Rectal smooth muscle tissue (tissue), 1 donor: ENCODE results near the gene DPP7.

ENCODE experiments used
- H3K27ac ChIP-seq: one replicate; pipeline ENCODE4 v1.7.0; 2013; ENCODE audit warnings: low read depth, low read length, inconsistent platforms
- H3K27me3 ChIP-seq: one replicate; pipeline ENCODE4 v1.7.0; 2013; ENCODE audit warnings: low read length; ENCODE audit not compliant: control insufficient read depth, insufficient read depth
- H3K36me3 ChIP-seq: one replicate; pipeline ENCODE4 v1.7.0; 2013; ENCODE audit warnings: low read length; ENCODE audit not compliant: control insufficient read depth, insufficient read depth
- H3K4me1 ChIP-seq: one replicate; pipeline ENCODE4 v1.7.0; 2013; ENCODE audit warnings: low read length; ENCODE audit not compliant: control insufficient read depth, insufficient read depth
- H3K4me3 ChIP-seq: one replicate; pipeline ENCODE4 v1.7.0; 2013; ENCODE audit warnings: low read length
- H3K9ac ChIP-seq: one replicate; pipeline ENCODE4 v1.7.0; 2013; ENCODE audit warnings: low read length

DPP7 gene

DNA sequence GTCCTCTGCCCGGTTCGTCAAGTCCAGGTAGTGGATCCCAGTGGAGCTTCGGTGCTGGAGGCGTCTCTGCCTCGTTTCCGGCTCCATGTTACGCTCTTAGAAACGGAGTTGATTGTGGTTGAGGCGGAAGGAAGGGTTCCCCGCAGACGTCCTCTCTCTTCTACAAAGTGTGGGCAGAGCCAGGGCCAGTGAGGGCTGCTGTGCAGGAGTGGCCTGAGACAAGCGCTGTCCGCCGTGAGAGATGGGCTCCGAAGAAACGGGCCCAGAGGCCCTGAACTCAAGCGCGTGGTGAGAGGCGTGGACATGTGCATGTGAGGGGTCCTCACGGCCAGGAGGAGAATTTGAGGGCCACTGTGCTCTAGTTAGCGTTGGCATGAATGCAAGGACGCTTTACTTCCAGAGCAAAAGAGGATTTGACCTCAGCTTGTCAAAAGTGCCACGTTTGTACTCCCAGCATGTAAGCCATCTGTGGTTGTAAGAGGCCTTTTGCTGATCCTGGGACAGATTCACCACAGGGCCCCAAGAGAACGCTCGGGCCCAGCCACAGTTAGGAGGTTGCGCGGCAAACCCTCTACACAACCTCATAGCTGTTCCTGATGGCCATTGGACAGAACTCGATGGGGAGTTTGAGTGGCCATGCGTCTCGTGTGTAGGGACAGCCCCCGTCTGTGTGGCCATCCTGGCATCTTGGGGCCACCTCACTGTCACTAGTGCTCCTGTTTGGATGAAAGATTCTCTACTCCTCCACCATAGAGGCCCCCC is 17.6 kb downstream of the DPP7 start:
- no peak overlapping the region for H3K27ac ChIP-seq
- H3K36me3 ChIP-seq, result peaks cover 37% of the 10 kb centered on the region
- H3K4me1 ChIP-seq, result no peaks in the 10 kb centered on the region
- no peak overlapping the region for H3K9ac ChIP-seq
- no peak overlapping the region for H3K4me3 ChIP-seq
- H3K27me3 ChIP-seq, result no peaks in the 10 kb centered on the region

DNA sequence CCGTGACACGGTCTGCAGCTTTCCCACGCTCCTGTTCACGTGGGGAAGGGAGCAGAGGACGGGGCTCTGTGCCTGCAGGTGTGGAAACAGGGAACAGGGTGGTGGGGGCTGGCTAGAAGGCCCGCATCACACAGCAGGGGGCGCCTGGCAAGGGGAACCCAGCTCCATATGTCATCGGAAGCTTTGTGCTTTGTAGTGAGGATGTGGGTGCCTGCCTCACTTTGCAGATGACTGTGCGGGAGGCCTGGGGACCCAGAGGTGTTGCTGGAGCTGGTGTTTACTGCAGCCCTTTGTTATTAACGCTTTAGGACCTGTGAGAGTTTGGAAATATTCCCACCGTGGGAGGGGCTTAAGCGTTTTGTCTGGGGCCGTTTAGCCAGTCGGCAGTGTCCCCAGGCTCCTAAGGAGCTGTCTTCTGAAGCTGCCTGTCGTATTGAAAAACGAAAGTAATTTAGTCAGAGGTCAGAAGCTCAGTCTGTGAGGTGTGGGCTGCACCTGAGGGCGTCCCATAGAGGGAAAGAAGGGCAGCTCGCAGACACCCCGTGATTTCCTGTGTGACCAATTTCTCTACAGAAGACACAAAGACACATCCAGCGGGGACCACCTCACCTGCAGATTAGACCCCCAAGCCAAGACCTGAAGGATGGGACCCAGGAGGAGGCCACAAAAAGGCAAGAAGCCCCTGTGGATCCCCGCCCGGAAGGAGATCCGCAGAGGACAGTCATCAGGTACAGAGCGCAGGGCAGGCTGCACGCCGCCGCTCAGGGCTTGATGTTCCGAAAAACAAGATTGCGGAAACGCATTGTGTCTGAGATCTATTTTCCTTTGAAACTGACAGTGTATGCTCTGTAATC is 18.6 kb downstream of the DPP7 start:
- no peaks in the 10 kb centered on the region for H3K4me1 ChIP-seq
- no peaks in the 10 kb centered on the region for H3K27me3 ChIP-seq
- H3K4me3 ChIP-seq, result no peak overlapping the region
- H3K36me3 ChIP-seq, result peaks cover 27% of the 10 kb centered on the region
- no peak overlapping the region for H3K9ac ChIP-seq
- H3K27ac ChIP-seq, result no peak overlapping the region

DNA sequence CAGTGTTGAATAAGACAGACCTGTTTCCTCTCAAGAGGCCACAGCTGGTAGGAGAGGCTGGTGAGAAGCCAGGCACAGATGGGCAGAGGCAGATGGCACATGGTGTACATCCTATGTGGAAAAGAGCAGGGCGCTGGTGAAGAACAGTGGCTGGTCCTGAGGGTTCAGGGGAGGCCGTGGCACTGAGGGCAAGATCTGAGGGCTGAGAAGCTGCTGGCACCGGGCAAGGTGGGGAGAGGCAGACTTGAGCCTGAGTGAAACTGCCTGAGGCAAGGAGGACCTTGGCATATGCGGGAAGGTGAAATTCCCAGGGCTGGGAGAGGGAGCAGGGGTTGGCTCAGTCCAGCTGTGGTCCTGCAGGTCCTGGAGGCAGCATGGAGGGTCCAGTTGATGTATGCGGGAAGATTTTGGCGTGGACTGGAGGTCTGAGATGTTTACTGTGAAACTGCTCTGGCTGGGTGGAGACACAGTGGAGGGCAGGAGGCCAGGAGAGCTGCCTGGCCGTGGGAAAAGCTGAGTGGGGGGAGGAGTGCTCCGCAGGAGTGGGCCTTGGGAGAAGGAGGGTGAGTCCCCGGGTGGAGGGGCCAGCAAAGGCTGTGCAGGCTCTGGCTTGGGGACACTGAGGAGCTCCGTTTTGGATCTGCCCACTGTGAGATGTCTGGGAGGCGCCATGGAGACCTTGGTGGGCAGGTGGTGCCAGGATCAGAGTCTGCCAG is 25.1 kb downstream of the DPP7 start:
- H3K4me1 ChIP-seq, result peaks cover 4% of the 10 kb centered on the region
- no peak overlapping the region for H3K27ac ChIP-seq
- H3K9ac ChIP-seq, result no peak overlapping the region
- H3K27me3 ChIP-seq, result no peaks in the 10 kb centered on the region
- H3K36me3 ChIP-seq, result peaks cover 6% of the 10 kb centered on the region
- H3K4me3 ChIP-seq, result no peak overlapping the region

DNA sequence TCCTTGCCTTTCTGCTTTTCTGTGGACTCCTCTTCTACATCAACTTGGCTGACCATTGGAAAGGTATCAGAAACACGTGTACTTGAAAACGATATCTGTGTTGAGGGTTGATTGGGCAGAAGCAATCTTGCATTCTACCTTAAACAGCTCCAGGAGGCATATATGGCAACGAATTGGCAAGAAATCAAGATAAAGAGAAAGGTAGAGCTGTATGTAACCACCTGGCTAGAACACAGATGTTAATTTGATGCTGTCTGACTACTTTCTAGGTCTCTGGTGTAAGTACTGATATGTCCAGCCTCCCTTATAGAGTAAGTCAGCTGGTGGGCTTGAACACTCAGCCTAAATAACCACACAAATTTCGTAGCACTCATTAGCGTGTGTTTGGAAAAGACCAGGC is 26.4 kb downstream of the DPP7 start:
- peaks cover 4% of the 10 kb centered on the region for H3K4me1 ChIP-seq
- H3K4me3 ChIP-seq, result no peak overlapping the region
- no peak overlapping the region for H3K27ac ChIP-seq
- H3K27me3 ChIP-seq, result no peaks in the 10 kb centered on the region
- no peak overlapping the region for H3K9ac ChIP-seq
- peaks cover 4% of the 10 kb centered on the region for H3K36me3 ChIP-seq

DNA sequence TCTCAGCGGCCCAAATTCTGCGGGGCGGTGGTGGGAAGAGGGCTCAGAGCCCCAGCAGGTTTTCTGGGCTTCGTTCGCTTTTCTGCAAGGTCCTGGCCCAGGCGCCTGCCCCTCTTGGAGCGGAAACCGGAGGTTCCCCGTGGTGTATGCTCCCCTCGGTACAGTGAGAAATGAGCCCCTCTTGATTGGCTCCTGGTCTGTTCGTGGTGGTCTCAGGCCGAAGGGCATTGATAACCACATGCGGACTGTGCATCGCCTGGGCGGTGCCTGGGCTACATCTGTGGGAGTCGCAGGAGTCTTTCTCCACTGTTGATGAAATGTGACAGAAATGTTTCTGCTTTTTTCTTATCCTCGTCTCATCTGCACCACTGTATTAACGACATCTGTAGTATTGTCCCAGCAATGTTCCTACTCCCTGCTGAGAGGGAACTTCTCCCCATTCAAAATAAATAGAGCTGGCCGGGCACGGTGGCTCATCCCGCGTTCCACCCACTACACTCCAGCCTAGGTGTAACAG is 27.1 kb downstream of the DPP7 start:
- peak overlapping the region; percentile 91 for H3K27ac ChIP-seq

DNA sequence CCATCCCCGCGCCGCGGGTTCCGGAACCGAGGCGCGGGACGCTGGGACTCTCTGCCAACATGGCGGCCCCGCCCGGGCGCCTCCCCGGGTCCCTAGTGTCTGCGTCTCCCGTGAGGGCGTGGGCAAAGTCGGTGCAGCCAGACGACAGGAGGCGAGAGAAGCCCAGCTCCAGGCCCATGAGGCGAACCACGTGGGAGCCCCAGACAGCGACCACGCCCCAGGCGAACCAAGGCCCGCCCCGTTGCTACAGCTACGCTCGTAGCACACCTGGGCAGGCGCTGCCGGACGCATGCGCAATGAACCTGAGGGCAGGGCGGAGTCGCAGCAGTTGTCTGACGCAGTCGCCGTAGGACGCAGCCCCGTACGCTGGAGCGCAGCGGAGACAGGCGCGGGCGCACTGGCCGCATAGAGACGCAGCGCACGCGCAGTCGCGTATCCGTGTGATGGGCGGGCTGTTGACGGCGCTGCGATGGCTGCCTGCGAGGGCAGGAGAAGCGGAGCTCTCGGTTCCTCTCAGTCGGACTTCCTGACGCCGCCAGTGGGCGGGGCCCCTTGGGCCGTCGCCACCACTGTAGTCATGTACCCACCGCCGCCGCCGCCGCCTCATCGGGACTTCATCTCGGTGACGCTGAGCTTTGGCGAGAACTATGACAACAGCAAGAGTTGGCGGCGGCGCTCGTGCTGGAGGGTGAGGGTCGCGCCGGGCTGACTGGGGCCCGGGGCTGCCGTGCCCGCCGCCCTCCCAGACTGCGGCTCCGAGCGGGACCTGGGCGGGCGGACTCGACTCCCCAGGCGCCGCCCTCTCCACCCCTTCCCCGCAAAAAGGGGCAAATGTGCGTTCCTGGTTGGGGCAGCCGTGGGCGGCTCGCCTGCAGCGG is 27.8 kb downstream of the DPP7 start, which contains the start of gene MAN1B1:
Gene MAN1B1 (plus strand): TSS at position 455 of the 878 bp plus-strand sequence. CDS start 15 bp downstream, at position 470.
- no peaks in the 10 kb centered on the region for H3K36me3 ChIP-seq
- H3K4me1 ChIP-seq, result peaks cover 4% of the 10 kb centered on the region
- no peaks in the 10 kb centered on the region for H3K27me3 ChIP-seq
- peak within 1 kb of the TSS; percentile 91 for H3K27ac ChIP-seq
- H3K4me3 ChIP-seq, result peak within 1 kb of the TSS; percentile 69
- H3K9ac ChIP-seq, result peak within 1 kb of the TSS; percentile 66

More for the DNA sequence above, 27.1 kb downstream of the DPP7 start:
- Histone ChIP-seq H3K36me3 (peaks cover under 1% of the 10 kb centered on the region), H3K4me1 (peaks cover 4% of the 10 kb centered on the region), H3K27me3 (no peaks in the 10 kb centered on the region), H3K4me3 (peak overlapping the region; percentile 69), H3K9ac (peak overlapping the region; percentile 35)

DNA sequence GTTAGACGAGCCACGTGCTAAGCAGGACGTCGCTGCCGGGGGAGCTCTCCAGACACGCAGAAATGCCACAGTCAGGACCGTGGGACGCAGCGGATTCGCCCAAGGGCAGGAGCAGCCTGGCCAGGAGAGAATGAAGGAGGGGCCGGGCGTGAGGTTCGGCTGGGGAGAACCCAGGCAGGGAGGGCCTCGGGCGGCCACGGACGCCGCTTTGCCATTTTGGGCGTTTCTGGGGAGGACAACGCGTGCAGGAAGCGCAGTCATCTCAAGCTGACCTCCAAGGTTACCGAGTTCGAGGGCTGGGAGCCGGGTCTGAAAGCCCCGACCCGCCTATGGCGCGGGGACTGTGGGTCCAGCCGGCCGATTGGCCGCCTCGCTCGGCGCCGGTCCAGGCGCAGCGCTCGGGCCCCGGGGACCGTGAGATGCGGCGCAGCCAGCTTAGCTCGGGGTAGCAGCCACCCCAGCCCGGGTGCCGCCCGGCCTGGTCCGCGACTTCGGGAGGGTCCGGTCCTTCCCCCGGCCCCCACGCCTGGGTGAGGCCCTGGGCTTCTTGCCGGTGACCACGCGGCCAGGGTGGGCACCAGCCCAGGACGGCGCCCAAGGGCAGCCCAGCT is 28.5 kb downstream of the DPP7 start:
- H3K27me3 ChIP-seq, result no peaks in the 10 kb centered on the region
- H3K27ac ChIP-seq, result peak overlapping the region; percentile 91
- H3K36me3 ChIP-seq, result no peaks in the 10 kb centered on the region
- peak overlapping the region; percentile 66 for H3K9ac ChIP-seq
- peak overlapping the region; percentile 69 for H3K4me3 ChIP-seq
- peaks cover 4% of the 10 kb centered on the region for H3K4me1 ChIP-seq

DNA sequence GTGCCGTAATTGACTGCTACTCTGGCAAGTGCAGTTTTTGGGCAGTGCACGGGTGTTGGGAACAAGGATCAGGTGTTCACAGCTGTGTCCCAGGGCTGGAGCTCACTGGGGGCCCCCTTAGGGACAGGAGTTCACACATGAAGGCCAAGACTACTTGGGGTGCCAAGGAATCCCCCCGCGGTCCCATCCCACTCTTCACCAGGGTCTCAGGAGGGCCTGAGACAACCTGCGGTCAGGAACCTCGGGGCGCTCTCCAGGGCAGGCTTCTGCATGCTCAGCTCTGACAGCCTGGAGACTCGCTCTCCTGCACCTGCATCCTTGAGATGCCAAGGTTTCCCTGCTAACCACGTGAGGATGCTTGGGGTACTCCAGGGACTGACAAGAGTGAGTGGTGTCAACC is 30.0 kb downstream of the DPP7 start:
- peaks cover 4% of the 10 kb centered on the region for H3K4me1 ChIP-seq
- no peak overlapping the region for H3K27ac ChIP-seq
- H3K9ac ChIP-seq, result no peak overlapping the region
- H3K36me3 ChIP-seq, result no peaks in the 10 kb centered on the region
- no peaks in the 10 kb centered on the region for H3K27me3 ChIP-seq
- H3K4me3 ChIP-seq, result no peak overlapping the region

DNA sequence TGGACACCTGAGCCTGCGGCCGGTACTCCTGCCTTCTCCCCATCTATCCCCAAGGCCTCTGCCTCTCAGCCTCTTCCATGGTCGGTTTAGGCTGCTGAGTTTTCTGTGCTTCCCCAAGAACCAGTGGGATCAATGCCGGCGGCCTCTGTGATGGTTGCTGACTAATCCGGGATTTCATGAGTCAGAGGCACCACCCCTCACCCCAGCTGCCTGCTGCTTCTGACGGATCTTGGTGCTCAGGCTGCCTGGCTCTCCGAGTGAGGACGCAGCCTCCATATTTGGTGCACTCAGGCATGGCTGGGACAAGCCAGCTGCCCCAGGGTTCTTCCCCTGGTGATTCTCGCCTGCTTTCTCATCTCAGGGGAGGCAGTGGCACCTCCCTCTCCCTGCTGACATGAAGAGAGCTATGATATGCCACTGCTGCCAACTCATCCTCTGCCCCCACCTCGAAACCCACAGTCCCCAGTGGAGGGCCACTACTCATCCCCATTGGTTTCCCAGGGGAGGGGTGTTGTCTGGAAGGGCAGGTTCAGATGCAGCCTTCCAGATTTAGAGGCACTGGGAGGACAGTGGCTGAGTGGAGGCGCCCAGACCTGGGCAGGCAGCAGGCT is 31.0 kb downstream of the DPP7 start:
- H3K36me3 ChIP-seq, result no peaks in the 10 kb centered on the region
- H3K27me3 ChIP-seq, result no peaks in the 10 kb centered on the region
- no peak overlapping the region for H3K27ac ChIP-seq
- H3K9ac ChIP-seq, result no peak overlapping the region
- H3K4me3 ChIP-seq, result no peak overlapping the region
- H3K4me1 ChIP-seq, result peaks cover 4% of the 10 kb centered on the region

DNA sequence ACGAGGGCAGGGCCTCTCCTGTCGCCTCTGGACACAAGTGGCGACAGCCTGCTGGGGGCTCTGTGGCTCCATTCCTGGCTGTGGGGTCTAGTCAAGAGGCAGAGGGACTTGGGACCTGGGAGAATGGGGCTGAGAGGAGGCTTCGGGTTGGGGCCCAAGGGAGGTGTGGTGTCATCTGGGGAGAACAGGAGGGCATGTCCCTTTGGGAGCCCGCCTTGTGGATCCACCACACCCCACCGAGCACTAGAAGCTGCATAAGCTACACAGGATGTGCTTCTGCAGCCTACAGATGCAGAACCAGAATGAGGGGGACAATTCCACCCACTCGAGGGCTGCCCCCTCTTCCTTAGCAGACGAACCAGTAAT is 31.6 kb downstream of the DPP7 start:
- H3K36me3 ChIP-seq, result no peaks in the 10 kb centered on the region
- no peaks in the 10 kb centered on the region for H3K27me3 ChIP-seq

More for the DNA sequence above, 31.6 kb downstream of the DPP7 start:
- no peak overlapping the region for H3K9ac ChIP-seq
- peaks cover 4% of the 10 kb centered on the region for H3K4me1 ChIP-seq
- no peak overlapping the region for H3K27ac ChIP-seq
- H3K4me3 ChIP-seq, result no peak overlapping the region
